Kidney tubule cell (primary cell): ENCODE measurements around the gene ZNF740.
"Not testable (repeated sequence)": the region's sequence is repeated elsewhere in the genome, so short reads cannot be mapped to it uniquely, and the experiment has no call there.

Experiments used
- DNase-seq: peaks from one replicate; pipeline ENCODE4 v3.0.0-alpha.2; 2018; ENCODE audit warnings: low spot score

ZNF740 gene

DNA sequence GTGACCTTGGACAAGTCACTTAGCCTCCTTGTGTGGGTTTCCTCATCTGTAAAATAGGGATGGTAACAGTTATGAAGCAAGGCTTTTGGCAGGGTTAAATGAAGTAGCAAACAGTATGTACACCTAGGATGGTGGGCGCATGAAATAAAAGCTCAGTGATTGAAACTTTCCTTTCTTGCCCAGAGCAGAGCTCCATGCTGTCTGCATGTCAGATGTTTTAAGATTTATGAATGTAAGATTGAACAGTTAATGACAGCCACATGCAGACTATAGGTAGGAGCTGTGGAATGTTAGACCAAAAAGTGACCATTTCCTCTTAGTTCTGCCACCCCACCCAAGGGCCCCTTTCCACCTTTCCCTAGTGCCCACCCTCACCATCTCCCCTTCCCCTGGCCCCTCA is 14.5 kb downstream of the ZNF740 start:
- DNase-seq, result no peak

- DNase-seq, result peak; percentile 68
Observed at GRCh38 chr12:53195516-53196420, 15.2 kb downstream of the ZNF740 start.

DNA sequence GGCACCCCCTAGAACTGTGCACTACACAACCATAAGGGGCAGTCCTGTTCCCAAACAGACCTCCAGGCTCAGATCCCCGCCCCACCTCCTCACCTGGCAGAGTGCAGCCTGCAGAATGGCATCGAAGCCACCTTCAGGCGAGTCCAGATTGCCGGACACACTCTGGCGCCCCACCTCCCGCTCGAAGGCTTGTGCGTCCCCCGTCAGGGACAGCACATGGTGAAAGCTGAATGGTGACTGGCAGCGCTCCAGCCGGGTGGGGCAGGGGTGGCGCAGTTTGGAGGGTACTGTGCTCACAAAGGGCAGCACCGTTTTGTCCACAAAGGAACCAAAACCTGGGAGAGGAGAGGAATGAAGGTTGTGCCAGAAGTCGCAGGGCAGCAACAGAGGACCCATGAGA is 16.0 kb downstream of the ZNF740 start:
- no peak for DNase-seq

DNA sequence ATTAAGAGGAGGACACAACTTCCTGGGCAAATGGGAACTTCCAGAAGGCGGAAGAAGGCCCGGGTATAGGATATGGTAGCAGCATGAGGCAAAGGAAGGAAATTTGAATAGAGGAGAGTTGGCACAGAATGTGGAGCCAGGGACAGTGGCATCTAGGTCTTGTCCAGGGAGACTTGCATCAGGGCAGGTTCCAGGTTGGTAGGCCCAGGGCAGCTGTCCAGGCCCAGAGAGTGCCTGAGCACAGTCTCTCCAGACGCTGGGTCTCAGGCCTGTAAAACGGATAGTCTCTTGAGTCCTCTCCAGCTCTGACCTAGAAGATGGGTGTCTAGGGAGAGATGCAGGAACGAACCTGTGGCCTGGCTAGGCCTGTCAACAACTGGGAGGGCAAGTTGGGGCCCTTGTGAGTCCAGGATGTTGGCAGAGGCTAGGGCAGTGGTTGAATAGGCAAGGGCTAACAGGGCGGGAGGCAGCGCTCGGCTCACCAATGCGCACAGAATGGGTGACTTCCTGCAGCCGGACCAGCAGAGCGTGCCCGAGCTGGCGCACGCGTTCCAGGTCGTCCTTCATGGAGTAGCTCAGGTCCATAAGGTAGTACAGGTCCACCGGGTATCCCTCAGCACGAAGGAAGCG is 16.6 kb downstream of the ZNF740 start:
- peak; percentile 84 for DNase-seq

DNA sequence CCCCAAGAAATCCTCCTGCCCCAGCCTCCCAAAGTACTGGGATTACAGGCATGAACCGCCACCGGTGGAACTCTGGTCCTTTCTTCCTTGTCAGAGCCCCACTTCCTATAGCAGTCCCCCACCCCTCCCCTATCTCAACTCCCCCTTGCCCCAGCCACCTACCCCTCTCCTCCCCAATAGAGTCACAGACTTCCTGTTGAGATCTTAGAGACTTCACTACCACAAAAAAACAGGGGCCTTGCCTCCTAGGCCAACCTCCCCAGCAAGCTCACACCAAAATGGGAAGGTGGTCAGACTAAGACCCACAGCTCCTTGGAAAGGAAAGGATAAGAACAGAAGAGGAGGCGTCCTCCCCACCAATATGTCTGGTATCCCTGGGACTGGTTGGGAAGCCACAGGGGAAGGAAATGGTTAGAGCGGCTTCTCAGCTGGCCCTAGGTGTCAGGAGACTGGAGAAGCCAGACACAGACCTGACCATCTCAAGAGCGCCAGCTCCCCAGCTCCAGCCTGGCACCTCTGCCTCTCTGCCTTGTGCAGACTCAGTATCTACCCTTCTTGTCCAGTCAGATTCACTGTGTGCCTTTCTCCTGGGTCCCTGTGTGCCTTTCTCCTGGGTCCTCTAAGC is 18.1 kb downstream of the ZNF740 start:
- DNase-seq, result no peak

DNA sequence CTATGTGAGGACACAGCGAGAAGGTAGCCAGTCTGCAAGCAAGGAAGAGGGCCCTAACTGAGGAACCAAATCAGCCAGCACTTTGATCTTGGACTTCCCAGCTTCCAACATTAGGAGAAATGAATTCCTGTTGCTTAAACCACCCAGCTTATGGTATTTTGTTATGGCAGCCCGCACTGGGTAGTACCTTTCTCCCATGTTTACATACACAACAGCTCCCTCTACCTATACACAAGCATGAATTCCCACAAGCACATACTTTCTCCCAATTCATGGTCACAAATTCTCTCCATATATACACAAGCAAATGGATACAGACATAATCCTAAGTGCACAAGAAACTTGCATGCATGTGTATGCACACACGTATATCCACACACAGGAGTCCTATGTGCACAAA is 19.2 kb downstream of the ZNF740 start:
- no peak for DNase-seq

- no peak for DNase-seq
Observed at GRCh38 chr12:53200107-53200457, 19.6 kb downstream of the ZNF740 start.

- peak; percentile 34 for DNase-seq
Observed at GRCh38 chr12:53200458-53201176, 20.1 kb downstream of the ZNF740 start.

GRCh38 chr12:53201177-53201541 is 20.6 kb downstream of the ZNF740 start:
- no peak for DNase-seq

- DNase-seq, result no peak
Observed at GRCh38 chr12:53201639-53202038, 21.1 kb downstream of the ZNF740 start.

GRCh38 chr12:53202316-53202715 is 21.8 kb downstream of the ZNF740 start:
- DNase-seq, result not testable (repeated sequence)

DNA sequence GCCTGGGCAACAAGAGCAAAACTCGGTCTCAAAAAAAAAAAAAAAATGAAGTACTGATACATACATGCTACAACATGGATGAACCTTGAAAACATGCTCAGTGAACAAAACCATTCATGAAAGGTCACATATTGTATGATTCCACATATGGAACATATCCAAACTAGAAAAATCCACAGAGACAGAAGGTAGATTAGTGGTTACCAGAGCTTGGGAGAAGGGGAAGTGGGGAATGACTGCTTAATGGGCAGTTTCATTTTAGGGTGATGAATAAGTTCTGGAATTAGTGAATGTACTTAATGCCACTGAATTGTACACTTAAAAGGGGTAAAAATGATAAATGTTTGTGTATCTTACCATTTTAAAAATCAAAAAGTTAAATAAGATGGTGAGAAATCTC is 23.8 kb downstream of the ZNF740 start:
- no peak for DNase-seq

GRCh38 chr12:53205747-53206419 is 25.4 kb downstream of the ZNF740 start:
- peak; percentile 60 for DNase-seq

DNA sequence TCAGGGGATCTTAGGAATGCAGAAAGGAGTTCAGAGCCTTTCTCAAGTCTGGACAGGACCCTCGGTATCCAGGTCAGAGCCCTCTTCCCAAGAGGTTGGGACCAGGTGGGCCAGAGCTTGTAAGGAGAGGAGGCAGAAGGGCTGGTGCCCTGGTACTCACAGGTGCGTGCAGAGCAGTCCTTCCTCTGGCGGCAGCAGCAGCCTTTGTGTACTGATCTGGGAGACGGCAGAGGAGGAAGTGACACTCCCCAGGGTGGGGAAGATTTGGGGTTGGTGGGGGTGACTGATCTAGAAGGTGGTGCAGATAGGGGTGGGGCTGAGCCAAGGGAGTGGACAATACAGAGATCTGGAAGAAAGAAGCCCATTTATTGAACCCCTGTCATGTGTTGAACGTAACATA is 26.5 kb downstream of the ZNF740 start, which contains the start of gene ITGB7:
ITGB7 (minus strand) TSS at position 210 of the 400 bp plus-strand sequence. CDS start 6,808 bp downstream, outside the sequence.
- DNase-seq, result no peak

DNA sequence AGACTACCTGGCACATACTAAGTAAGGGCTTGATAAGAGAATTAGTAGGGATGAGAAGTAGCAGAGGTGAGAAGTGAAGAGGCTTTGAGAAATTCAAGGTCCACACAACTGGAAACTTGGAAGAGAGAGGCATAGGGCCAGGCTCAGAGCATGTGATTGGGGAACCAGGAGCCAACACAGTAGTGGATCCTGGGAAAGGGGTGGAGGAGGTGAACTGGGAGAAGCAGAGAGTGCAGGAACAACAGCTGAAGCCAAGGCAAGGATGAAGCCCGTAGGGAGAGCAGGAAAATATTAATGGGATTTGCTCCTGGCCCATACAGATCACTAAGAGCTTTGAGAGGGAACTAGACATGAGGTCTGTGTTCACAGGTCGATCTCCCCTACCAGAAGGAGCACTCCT is 27.9 kb downstream of the ZNF740 start:
- no peak for DNase-seq

GRCh38 chr12:53208877-53209463 is 28.4 kb downstream of the ZNF740 start:
- DNase-seq, result no peak

DNA sequence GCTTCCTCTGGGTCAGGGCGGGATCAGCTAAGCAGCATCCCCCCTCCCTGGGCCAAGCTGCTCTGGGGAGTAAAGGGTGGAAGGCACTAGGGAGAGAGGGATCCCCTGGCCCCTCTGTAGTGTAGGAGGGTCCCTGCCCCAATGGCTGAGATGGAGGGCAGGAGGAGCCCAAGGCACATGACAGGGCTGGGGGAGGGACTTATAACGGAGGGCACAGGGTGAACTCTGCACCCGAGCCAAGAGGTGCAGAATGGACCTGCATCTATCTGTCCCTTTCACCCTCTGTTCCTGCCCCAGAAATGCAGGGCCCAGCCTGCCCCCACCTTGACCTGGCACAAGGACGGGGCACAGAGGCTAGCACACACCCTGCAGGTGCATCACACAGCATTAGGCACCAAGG is 30.3 kb downstream of the ZNF740 start:
- DNase-seq, result no peak

DNA sequence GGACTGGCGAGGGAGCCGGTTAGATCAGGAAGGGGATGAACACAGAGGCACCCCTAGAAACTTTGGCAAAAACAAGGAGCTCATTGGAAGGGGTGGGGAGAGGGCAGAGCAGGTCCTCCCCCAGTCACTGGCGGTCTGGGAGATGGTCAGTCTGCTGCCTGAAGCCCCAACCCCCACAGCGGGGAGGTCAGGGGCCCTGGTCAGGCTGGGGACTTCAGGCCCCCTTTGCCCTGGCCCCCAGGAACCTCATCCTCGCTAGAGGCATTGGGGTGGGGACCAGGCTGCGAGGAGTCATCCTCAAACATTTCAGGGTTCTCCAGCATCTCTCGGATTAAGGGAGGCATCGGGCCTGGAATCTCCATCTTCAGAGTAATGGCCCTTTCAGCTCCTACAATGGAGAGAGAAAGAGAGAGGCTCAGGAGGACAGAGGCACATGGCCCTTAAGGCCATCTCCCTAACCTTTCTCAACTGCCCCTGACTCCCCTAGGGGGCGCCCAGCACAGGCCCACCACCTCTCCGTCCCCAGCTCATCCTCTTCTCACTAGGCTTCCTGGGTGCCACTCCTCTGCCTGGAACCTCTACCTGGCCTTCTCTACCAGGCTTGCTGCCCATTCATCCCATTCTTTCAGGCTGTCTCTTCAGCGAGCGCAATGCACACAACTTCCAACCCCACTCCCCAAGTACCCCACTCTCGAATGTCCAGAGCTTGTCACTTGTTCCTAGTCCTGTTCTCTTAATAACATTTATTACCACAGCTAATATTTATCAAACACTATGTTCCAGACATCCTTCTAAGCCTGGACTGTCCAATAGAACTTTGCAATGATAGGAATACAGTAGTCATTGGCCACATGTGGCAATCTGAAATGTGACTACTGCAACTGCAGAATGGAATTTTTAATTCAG is 31.2 kb downstream of the ZNF740 start:
- DNase-seq, result no peak

DNA sequence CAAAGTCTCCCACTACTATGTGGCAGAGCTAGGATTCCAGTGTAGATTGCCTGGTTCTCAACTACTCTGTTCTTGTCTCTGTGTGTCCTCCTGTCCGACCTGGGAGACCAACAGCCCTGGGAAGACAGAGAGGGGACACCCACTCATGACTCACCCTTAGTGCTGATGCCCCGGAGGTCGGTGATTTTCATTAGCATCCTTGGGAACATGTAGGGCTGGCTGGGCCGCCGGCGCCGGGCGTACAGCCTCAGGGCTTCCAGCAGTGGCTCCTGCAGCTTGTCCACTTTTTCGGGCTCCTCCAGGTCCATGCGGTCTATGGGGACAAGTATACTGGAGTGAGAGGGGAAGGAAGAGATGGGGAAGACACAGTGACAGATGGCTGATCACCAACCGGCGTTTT is 32.4 kb downstream of the ZNF740 start:
- DNase-seq, result no peak

- peak; percentile 72 for DNase-seq
Observed at GRCh38 chr12:53213348-53213747, 32.8 kb downstream of the ZNF740 start.
